CD4-positive, alpha-beta T cell treated with Interleukin-1 beta for 1 hour (primary cell): Measurements from ENCODE around the gene VPS4A.
A peak's percentile ranks its signal among the peaks of the same experiment; 100 is the strongest.
"Not testable (repeated sequence)": the region's sequence is repeated elsewhere in the genome, so short reads cannot be mapped to it uniquely, and the experiment has no call there.

Source experiments
- DNase-seq, 2 donors: peaks; one replicate each; pipeline ENCODE4 v3.0.0-alpha.2; 2020 to 2022

VPS4A gene

DNA sequence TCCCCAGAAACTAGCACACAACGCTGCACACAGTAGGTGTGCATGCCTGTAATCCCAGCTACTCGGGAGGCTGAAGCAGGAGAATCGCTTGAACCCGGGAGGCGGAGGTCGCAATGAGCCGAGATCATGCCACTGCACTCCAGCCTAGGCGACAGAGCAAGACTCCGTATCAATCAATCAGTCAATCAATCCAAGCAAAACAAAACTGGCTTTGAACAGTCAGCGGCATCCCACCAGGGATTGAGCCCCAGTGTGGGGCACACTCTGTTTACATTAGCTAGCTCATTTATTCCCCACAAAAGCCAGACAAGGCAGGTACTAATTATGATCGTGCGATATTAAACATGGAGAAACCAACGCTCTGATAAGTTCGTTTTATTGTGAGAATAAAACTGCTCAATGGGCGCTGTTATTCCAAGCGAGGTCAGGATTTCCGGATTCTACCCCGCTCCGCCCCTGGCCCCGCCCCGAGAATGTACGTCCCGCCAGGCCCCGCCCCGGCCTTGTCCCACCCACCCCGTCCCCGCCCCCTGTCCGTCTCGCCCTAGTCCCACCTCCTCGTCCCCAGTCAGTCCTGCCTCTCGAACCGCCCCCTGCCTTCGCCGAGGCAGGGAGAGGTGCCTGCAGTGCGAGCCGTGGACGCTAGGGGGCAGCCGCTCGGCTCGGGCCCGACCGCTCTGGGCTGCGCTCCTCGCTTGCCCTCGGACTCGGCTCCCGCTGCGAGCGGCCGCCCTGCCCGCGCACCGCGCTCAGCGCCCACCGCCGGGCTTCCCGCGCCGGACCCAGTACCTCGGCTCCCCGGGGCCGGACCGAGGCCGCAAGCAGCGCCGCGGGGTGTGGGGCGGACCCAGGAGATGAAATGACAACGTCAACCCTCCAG is at the start of gene VPS4A:
VPS4A (plus strand) TSS at position 698 of the 880 bp plus-strand sequence; CDS start at position 860, 162 bp downstream.
- DNase-seq, result peak; percentile 97 to 98

DNA sequence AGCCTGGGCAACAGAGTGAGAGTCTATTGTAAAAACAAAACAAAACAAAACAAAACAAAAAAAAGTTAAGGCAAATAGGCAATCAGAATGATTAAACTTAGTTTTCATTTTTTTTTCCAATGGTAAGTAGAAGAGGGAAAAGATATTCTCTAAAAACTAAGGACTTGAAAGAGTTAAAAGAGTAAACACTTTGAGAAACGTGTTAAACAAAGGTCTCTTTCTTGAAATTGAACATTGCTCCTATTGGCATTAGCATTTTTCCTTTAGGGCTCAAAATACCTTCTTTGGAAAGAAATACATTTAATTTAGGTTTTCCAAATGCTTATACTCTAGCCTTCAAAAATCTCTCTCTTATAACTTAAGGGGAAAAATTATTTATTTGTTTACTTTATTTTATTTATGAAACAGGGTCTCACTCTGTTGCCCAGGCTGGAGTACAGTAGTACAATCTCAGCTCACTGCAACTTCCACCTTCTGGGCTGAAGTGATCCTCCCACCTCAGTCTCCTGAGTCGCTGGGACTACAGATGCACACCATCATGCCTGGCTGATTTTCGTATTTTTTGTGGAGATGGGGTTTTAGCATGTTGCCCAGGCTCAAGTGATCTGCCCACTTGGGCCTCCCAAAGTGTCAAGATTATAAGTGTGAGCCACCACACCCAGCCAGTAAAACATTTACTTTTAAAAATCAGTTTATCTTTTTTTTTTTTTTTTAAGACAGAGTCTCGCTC is 44.7 kb upstream of the VPS4A start:
- no peak for DNase-seq

DNA sequence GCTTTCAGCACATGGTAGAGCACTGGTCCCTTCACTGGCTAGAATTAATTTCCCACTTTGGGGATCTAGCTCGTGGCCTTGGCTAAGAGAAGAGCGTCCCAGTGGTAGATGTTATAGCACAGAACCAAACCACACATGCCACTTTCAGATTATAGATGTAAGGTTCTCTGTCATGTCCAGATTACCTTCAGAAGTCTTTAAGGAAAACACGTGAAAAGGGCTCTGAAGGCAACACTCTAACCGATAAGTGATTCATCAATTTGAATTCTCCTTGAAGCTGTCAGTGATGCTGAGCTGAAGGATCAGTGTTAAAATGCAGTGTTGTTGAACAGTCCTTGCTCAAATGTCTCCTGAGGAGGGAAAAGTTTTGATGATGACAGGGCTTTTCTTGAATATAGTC is 43.5 kb upstream of the VPS4A start:
- DNase-seq, result no peak

DNA sequence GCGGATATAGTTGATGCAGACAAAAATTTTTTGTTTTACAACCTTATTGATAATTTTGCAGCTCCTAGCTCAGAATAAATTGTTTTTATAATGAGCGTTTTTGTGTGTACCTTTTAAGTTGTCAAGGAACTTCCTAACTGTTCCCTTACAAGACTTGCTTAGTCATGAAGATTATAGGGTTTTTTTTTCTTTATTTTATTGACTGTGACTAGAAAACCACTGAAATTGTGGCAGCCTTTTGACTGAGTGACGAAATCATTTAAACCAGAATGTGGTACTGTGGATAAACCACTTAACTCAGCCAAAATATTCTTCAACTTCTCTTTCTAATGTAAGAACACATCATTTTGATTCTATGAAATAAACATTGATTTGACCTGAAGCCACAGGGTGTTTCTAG is 40.8 kb upstream of the VPS4A start:
- DNase-seq, result no peak

DNA sequence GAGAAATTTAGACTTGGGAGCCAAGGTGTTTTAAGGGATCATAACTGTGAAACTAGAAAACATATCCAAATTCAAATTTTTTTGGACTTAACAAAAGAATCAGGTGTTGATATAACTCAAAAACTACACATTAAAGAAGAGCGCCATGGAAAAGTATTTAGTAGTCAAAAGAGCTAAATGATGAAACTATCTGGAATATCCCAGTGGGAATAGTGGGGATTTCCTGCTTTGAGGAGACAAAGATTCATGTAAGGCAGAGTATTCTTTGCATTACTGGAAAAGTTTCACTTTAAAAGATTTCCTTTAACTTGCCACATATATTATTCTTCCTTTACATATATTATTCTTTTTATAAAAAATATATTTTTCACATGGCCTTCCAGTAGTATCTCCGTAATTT is 40.3 kb upstream of the VPS4A start:
- no peak for DNase-seq

DNA sequence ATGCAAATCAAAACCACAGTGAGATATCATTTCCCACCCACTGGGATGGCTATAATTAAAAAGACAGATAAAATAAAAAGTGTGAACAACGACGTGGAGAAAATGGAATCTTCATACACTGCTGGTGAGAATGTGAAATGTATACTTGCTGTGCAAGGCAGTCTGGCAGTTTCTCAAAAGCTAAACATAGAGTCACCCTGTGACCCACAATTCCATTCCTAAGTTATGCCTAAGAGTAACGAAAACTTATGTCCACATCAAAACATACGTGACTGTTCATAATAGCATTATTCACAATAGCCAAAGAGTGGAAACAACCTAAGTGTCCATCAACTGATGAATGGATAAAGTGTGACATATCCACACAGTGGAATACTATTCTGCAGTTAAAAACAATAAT is 38.1 kb upstream of the VPS4A start:
- no peak for DNase-seq

DNA sequence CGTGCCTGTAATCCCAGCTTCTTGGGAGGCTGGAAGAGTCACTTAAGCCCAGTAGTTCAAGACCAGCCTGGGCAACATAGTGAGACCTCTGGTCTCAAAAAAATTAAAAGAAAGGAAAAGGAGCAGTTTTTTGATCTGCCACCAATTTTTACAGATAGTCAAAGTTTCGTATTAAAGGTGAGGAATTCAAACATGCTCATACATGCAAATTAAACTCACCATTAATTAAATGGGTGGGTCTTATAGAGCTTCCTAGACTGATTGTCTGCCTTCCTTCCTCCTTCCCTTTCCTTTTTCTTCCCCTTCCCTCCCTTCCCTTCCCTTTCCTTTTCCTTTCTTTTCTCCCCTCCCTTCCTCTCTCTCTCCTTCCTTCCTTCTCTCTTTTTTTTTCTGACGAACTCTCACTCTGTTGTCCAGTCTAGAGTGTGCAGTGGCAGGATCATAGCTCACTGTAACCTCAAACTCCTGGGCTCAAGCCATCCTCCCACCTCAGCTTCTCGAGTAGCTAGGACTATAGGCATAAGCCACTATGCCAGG is 36.4 kb upstream of the VPS4A start:
- no peak for DNase-seq

DNA sequence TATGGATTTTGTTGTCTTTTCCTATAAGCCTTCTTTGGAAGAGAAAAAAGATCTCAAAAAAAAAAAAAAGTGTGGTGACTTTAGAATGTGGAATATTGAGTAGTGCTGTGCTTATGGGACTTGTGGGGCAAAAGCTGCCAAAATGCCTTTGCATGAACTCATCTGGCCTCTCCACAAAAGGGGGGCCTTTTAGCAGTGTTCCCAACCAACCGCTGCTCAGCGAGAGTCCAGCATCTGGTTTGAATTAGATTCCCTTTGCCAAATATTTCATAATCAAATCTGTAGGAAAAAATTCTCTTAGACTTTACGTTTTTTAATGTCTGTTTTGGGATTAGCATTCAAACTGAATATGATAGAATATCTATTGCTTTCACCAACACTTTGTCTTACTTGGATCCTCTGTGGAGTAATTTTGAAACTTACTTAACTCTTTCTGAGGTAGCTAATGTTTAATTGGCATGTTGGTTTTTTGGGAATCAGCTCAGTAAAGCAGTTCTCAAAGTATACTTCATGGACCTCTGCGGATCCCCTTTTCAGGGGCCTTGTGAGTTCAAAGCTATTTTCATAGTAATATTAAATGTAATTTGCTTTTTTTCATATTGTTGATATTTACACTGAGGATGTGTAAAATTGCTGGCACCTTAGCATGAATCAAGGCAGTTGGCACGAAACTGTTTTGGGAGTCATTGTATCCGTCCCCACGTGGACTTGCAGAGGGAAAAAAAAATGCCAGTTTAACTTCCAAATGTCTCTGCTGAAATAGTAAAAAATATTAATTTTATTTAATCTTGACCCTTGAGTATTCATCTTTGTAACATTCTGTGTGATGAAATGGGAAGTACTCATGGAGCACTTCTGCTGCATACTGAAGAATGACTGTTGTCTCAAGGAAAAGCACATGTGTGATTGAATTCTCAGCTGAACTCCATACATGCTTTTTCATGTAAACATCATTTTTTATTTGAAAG is 34.7 kb upstream of the VPS4A start:
- DNase-seq, result no peak

DNA sequence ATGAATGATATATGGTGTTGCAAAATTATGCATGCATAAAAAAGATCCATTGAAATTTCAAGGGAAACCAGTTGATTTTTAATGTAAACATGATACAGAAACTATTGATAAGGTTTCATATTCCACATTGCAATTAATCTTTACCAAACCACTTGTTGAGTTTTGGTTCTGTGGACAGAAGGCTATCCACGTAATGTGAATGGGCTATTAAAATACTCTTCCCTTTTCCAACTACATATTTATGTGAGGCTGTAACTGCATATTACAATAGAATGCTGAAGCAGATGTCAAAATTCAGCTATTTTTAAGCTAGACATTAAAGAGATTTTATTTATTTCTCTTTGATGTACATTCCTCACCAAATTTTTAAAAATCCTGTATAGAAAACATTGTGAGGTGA is 33.7 kb upstream of the VPS4A start:
- DNase-seq, result no peak

DNA sequence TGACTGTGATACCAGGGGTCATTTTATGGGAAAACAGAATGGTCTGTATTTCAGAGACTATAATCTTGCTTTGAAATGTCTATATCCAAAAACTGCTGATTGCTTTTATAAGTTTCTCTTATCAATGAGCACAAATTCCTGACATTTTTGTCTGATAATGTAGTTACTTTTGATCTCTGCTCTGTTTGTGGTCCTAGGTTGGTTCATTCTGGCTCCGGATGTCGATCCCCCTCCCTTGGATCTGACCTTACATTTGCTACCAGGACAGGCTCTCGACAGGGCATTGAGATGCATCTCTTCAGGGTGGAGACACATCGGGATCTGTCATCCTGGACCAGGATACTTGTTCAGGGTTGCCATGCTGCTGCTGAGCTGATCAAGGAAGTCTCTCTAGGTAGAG is 27.3 kb upstream of the VPS4A start:
- no peak for DNase-seq

DNA sequence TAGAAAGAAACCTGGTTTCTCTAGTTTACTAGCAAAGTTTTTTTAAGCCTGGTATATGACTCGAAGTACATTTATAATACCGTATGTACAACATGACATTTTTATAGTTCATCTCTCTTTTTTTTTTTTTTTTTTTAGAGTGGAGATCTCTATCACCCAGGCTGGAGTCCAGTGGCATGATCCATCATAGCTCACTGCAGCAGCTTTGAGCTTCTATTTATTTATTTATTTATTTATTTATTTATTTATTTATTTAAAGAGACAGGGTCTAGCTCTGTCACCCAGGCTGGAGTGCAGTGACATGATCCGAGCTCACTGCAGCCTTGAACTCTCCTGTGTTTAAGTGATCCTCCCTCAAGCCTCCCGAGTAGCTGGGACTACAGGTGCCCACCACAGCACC is 25.9 kb upstream of the VPS4A start:
- no peak for DNase-seq

DNA sequence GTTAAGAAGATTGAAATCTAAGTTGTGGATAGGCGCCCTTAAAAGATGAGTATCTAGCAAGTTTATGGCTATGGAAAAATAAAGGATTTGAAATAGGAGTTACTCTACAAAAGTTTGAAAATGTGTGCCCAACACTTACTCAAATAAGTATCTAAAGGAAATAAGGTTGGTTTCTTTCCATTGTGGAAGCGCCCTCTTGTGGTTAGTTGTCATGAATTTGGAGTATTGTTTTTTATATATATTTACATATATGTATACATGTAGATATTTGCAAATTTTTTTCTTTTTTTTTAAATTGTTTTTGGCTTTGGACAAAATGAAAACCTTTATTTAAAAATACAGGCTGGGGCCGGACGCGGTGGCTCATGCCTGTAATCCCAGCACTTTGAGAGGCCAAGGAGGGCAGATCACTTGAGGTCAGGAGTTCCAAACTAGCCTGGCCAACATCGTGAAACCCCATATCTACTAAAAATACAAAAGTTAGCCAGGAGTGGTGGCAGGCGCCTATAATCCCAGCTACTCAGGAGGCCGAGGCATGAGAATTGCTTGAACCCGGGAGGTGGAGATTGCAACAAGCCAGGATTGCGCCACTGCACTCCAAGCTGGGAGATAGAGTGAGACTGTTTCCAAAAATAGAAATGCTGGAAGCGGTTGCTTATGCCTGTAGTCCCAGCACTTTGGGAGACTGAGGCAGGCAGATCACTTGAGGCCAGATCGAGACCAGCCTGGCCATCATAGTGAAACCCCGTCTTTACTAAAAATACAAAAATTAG is 24.0 kb upstream of the VPS4A start:
- DNase-seq, result peak in 1 of 2 donors; percentile 72

DNA sequence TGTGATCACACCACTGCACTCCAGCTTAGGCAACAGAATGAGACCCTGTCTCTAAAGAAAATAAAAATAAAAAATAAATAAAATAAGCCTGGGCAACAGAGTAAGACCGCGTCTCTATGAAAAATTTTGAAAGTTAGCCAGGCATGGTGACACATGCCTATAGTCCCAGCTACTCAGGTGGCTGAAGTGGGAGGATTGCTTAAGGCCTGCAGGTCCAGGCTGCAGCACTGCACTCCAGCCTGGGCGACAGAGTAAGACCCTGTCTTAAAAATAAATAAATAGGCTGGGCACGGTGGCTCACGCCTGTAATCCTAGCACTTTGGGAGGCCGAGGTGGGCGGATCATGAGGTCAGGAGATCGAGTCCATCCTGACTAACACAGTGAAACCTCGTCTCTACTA is 19.5 kb upstream of the VPS4A start:
- DNase-seq, result not testable (repeated sequence)

DNA sequence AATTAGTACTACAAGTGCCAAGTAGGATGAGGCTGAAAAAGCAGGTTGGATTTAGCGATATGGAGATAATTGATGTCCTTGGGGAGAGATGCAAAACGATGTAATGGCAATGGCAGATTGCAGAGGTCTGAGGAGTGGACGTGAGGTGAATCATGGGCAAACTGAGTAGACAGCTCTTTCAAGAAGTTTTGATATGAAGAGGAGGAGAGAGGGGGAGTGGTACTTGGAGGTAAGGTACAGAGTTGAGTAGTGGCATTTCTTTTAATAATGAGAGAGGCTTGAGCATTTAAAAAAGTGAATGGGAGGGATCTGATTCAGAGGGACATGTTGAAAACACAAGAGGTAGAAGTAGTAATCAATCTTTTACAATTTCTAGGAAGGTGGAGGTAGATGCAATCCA is 17.7 kb upstream of the VPS4A start:
- DNase-seq, result no peak

DNA sequence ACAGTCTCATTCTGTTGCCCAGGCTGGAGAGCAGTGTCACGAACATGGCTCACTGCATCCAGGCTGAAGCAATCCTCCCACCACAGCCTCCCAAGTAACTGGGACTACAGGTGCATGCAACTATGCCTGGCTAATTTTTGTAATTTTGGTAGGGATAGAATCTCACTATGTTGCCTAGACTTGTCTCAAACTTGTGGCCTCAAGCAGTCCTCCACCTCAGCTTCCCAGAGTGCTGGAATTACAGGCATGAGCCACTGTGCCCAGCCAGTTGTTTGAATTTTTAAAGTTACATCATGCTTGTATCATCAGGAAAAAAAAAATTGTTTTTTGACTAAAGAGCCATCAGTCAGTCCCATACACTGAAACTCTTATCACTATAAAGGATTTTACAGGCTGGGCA is 17.1 kb upstream of the VPS4A start:
- DNase-seq, result no peak

DNA sequence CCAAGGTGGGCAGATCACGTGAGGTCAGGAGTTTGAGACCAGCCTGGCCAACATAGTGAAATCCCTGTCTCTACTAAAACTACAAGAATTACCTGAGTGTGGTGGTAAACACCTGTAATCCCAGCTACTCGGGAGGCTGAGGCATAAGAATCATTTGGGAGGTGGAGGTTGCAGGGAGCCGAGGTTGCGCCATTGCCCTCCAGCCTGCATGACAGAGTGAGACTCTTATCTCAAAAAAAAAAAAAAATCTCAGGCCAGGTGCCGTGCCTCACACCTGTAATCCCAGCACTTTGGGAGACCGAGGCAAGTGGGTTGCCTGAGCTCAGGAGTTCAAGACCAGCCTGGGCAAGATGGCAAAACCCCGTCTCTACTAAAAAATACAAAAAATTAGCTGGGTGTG is 14.4 kb upstream of the VPS4A start:
- DNase-seq, result not testable (repeated sequence)

DNA sequence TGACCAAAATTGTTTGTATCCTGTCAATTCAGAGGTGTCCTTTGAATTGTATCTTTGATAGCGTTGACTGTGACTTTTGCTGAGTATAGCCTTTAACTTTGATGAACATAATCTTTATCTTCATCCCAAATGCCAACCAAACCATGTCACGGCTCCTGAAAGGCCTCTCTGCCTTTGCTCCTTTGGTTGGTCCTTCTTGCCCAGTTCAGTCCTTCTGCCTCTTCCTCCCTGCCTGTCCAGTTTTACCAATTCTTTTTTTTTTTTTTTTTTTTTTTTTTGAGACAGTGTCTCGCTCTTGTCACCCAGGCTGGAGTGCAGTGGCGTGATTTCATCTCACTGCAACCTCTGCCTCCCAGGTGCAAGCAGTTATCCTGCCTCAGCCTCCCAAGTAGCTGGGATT is 12.9 kb upstream of the VPS4A start:
- no peak for DNase-seq

DNA sequence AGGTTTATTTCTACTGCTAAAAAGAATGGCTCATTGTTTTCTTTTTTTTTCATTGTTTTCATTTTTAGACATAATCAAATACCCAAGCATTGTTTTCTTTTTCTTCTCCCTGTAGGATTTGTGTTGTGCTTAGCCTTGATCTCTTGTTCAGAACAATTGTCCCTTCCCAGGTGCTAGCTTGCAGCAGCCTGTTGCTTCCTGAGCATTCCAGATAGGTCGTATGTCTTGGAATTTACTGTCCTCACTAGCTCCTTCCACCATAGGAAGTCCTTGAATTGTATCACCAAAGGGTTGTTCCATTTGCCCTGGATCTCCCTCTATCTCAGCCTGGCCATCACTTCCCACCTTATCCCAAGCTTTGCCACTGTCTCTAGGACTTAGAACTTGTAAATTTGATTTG is 10.0 kb upstream of the VPS4A start:
- no peak for DNase-seq

DNA sequence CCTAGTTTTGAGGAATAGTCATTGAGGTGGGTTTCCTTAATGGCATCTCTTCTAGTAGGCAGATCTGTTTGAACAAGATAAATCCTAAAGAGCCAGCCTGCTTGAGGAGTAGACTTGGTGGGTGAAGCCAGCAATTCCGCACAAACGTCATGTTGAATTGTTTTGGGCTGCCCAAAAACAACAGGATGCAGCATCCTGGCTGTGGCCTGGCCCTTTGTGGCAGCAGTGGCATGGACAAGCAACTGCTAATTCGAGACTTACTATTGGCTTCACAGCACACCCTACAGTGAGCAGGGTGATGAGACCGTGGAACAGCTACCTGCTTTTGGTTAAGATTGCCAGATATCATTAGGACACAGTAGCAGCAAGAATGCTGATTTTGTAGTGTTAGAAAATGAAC is 9.3 kb upstream of the VPS4A start:
- no peak for DNase-seq

DNA sequence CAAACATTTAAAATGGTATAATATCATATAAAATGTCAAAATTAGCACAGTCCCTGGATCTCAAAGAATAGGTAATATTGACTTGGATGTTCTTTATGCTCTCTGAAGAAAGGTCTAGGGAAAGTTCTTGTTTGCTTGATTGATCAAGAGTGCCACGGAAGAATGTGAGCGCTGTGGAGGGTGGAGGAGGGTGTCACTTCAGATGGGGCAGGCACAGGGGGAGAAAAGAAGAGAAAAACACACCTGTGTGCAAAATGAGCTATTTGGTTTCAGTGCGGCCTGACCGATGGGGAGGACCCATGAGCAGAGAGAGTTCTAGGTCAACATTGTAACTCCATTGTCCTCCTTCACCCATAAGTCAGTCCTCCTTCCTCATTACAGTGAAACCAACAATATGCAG is 8.8 kb upstream of the VPS4A start:
- no peak for DNase-seq

DNA sequence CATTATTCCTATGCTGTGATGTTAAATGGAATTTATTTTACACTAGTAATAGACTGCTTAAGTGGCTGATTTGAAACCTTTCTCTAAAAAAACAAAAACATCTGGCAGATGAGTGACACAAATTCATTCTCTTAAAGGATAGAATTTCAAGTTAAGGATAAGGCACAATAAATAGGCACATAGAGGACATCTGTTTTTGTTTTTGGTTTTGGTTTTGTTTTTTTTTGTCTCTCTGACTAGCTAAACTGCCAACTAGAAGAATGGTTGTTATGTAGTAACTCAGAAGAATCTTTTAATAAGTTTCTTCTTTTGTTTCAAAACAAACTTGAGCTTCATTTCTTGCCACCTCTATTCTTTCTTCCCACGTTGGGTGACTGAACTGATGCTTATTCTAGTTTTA is 5.1 kb upstream of the VPS4A start:
- DNase-seq, result no peak

DNA sequence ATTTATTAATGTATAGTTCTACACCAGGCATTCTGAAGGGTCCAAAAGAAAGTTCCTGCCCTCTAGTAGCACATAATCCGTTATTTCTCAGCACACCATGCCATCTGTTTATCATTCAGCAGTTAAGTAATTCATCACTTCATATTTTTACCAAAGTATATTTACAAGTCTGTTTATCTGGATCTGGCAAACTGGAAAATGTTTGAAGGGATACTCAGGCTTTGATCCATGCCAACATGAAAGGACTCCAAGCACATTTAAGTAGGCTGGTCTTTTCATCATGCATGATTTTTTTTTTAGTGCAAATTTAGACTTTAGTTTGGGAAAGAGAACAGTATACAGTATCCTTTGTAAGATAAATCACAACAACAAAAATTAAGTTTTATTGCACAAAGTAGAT is 4.1 kb upstream of the VPS4A start:
- no peak for DNase-seq
